ENCODE results near the gene KPNB1.

Gene KPNB1

DNA sequence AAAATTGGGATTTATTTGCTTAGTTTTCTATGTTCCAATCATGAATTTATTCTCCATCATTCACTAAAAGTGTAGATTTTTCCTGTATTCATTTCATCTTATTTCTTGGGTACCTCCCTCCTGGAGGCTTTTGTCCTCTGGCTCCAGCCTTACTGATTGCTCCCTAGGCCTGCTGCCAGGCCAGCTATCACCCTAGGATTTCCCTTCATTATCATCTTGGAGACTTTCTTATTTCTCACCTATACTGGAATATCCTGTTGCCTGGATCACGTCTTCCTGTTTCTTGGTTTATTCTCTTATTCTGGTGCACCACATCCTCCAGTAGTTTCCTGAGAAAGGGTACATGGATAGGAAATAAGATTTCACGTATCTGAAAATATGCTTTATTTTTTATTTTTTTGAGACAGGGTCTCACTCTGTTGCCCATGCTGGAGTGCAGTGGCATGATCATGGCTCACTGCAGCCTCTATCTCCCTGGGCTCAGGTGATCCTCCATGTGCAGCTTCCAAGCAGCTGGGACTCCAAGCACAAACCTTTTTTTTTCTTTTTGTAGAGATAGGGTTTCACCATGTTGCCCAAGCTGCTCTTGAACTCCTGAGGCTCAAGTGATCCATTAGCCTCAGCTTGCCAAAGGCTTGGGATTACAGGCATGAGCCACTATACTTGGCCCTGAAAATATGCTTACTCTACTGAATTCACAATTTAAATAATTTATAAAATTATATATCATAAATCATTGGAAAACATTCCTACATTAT lies 13.3 kb upstream of the KPNB1 start:
- ChIA-PET CTCF (interaction anchor here (1.4 to 3.8 kb wide), 2 partner anchors 13 to 21 kb away, joined by 3 to 14 read pairs; partner anchors contain the start of gene KPNB1), POLR2A (no interaction called here)
- Histone ChIP-seq H3K4me3 (ENCODE audit: control insufficient read depth in 1 of 7, extremely low read depth in 1 of 7, insufficient read depth in 4 of 7, low read depth in 2 of 7, low read length in 6 of 7) (no peak overlapping the region), H3K27me3 (replicated peaks in 2 of 5; ENCODE audit: control insufficient read depth in 4 of 5, insufficient read depth in 5 of 5, low read length in 4 of 5) (no peaks in the 10 kb centered on the region), H3K9me3 (ENCODE audit: control extremely low read depth in 1 of 5, control insufficient read depth in 4 of 5, insufficient read depth in 2 of 5, low read depth in 1 of 5, low read length in 4 of 5) (no peaks in the 10 kb centered on the region), H3K36me3 (ENCODE audit: control insufficient read depth in 4 of 4, insufficient read depth in 4 of 4, low read length in 3 of 4) (peaks cover 0 to 4% (median 0%) of the 10 kb centered on the region in 4 experiments), H3K4me1 (ENCODE audit: control extremely low read depth in 1 of 4, control insufficient read depth in 4 of 4, insufficient read depth in 4 of 4, low read length in 3 of 4) (peaks cover 0 to 5% (median 4%) of the 10 kb centered on the region in 4 experiments), H3K27ac (ENCODE audit: insufficient read depth in 1 of 2, low read depth in 1 of 2, low read length in 2 of 2, poor library complexity in 1 of 2, severe bottlenecking in 2 of 2) (no peak overlapping the region)
- no peak for DNase-seq
- WGBS (ENCODE audit: insufficient coverage): no CpG with 5 or more reads among the region's 2 CpGs

DNA sequence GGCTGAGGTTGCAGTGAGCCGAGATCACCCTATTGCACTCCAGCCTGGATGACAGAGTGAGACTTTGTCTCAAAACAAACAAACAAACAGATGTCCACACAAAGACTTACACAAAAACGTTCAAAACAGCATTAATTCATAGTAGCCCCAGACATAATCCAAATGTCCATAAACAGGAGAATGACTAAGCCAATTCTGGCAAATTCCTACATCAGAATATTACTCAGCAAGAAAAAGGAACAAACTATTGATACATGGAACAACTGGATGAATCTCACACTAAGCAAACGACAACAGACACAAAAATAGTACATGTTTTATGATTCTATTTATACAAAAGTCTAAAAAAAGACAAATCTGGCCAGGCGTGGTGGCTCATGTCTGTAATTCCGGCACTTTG lies 10.8 kb upstream of the KPNB1 start:
- DNase-seq: no peak
- Histone ChIP-seq H3K4me3 (ENCODE audit: control insufficient read depth in 1 of 7, extremely low read depth in 1 of 7, insufficient read depth in 4 of 7, low read depth in 2 of 7, low read length in 6 of 7) (no peak overlapping the region), H3K27ac (ENCODE audit: insufficient read depth in 1 of 2, low read depth in 1 of 2, low read length in 2 of 2, poor library complexity in 1 of 2, severe bottlenecking in 2 of 2) (no peak overlapping the region), H3K27me3 (replicated peaks in 2 of 5; ENCODE audit: control insufficient read depth in 4 of 5, insufficient read depth in 5 of 5, low read length in 4 of 5) (no peaks in the 10 kb centered on the region), H3K9me3 (ENCODE audit: control extremely low read depth in 1 of 5, control insufficient read depth in 4 of 5, insufficient read depth in 2 of 5, low read depth in 1 of 5, low read length in 4 of 5) (no peaks in the 10 kb centered on the region), H3K36me3 (ENCODE audit: control insufficient read depth in 4 of 4, insufficient read depth in 4 of 4, low read length in 3 of 4) (peaks cover 0 to 4% (median 0%) of the 10 kb centered on the region in 4 experiments), H3K4me1 (ENCODE audit: control extremely low read depth in 1 of 4, control insufficient read depth in 4 of 4, insufficient read depth in 4 of 4, low read length in 3 of 4) (peaks cover 0 to 5% (median 4%) of the 10 kb centered on the region in 4 experiments)
- POLR2A ChIA-PET: no interaction called here
- 90% methylated on average over 2 of the region's 5 CpGs for WGBS (ENCODE audit: insufficient coverage)
- CTCF ChIA-PET: no interaction called here

DNA sequence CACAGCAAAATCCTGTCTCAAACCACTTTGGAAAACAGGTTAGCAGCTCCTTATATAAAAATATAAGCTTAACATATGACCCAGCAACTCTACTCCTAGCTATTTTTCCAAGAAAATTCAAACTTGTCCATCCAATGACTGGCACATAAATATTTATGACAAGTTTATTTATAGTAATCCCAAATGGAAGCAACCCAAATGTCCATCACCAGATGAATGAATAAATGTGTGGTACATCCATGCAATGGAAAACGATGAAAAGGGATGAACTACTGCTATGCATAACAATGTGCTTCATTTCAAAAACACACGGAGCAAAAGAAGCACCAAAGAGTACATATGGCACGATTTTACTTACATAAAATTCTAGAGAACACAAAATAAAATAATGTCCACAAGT lies 9.6 kb upstream of the KPNB1 start:
- peaks cover 0 to 5% (median 3%) of the 10 kb centered on the region in 4 experiments for H3K4me1 ChIP-seq (ENCODE audit: control extremely low read depth in 1 of 4, control insufficient read depth in 4 of 4, insufficient read depth in 4 of 4, low read length in 3 of 4)
- ChIA-PET CTCF (interaction anchor here (1.0 kb wide), 1 partner anchor 22 kb away, joined by 3 read pairs; no protein-coding TSS in a partner anchor), POLR2A (no interaction called here)
- H3K4me3 ChIP-seq (ENCODE audit: control insufficient read depth in 1 of 7, extremely low read depth in 1 of 7, insufficient read depth in 4 of 7, low read depth in 2 of 7, low read length in 6 of 7): no peak overlapping the region
- DNase-seq: no peak
- WGBS (ENCODE audit: insufficient coverage): no CpG with 5 or more reads among the region's 3 CpGs
- no peaks in the 10 kb centered on the region for H3K9me3 ChIP-seq (ENCODE audit: control extremely low read depth in 1 of 5, control insufficient read depth in 4 of 5, insufficient read depth in 2 of 5, low read depth in 1 of 5, low read length in 4 of 5)
- H3K27me3 ChIP-seq (replicated peaks in 2 of 5; ENCODE audit: control insufficient read depth in 4 of 5, insufficient read depth in 5 of 5, low read length in 4 of 5): no peaks in the 10 kb centered on the region
- no peak overlapping the region for H3K27ac ChIP-seq (ENCODE audit: insufficient read depth in 1 of 2, low read depth in 1 of 2, low read length in 2 of 2, poor library complexity in 1 of 2, severe bottlenecking in 2 of 2)
- peaks cover 0 to 4% (median 0%) of the 10 kb centered on the region in 4 experiments for H3K36me3 ChIP-seq (ENCODE audit: control insufficient read depth in 4 of 4, insufficient read depth in 4 of 4, low read length in 3 of 4)

DNA sequence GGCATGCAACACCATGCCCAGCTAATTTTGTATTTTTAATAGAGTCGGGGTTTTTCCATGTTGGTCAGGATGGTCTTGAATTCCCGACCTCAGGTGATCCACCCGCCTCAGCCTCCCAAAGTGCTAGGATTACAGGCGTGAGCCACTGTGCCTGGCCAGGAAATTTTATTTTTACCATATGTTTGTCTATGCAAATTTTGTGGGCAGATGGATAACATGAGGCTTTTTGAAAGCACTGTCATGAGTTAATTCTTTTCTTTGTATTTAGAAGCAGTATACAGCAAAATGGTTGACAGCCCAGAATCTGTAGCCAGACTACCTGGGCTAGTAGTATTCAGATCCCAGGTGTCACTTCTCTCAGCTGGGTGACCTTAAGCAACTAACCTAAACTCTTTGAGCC lies 8.5 kb upstream of the KPNB1 start:
- Histone ChIP-seq H3K27me3 (replicated peaks in 2 of 5; ENCODE audit: control insufficient read depth in 4 of 5, insufficient read depth in 5 of 5, low read length in 4 of 5) (no peaks in the 10 kb centered on the region), H3K4me3 (ENCODE audit: control insufficient read depth in 1 of 7, extremely low read depth in 1 of 7, insufficient read depth in 4 of 7, low read depth in 2 of 7, low read length in 6 of 7) (no peak overlapping the region), H3K9me3 (ENCODE audit: control extremely low read depth in 1 of 5, control insufficient read depth in 4 of 5, insufficient read depth in 2 of 5, low read depth in 1 of 5, low read length in 4 of 5) (no peaks in the 10 kb centered on the region), H3K27ac (ENCODE audit: insufficient read depth in 1 of 2, low read depth in 1 of 2, low read length in 2 of 2, poor library complexity in 1 of 2, severe bottlenecking in 2 of 2) (no peak overlapping the region), H3K4me1 (ENCODE audit: control extremely low read depth in 1 of 4, control insufficient read depth in 4 of 4, insufficient read depth in 4 of 4, low read length in 3 of 4) (peaks cover 0 to 5% (median 3%) of the 10 kb centered on the region in 4 experiments), H3K36me3 (ENCODE audit: control insufficient read depth in 4 of 4, insufficient read depth in 4 of 4, low read length in 3 of 4) (no peaks in the 10 kb centered on the region)
- 80% methylated on average over 1 of the region's 4 CpGs for WGBS (ENCODE audit: insufficient coverage)
- DNase-seq: no peak
- POLR2A ChIA-PET: no interaction called here
- CTCF ChIA-PET: no interaction called here

DNA sequence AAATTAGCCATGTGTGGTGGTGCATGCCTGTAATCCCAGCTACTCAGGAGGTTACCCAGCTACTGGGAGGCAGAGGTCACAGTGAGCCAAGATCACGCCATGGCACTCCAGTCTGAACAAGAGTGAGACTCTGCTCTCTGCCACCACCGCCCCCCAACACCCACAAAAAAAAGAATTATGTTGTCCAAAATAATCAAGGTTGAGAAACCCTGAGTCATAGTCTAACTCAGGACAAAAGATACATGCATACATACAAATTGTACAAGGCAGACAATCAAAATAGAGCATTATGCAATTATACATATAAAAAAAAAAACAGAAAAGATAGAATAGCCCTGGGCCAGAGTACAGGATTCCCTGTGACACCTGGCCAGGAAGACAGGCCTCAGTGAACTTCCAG lies 6.6 kb upstream of the KPNB1 start:
- Histone ChIP-seq H3K4me3 (ENCODE audit: control insufficient read depth in 1 of 7, extremely low read depth in 1 of 7, insufficient read depth in 4 of 7, low read depth in 2 of 7, low read length in 6 of 7) (no peak overlapping the region), H3K27me3 (replicated peaks in 2 of 5; ENCODE audit: control insufficient read depth in 4 of 5, insufficient read depth in 5 of 5, low read length in 4 of 5) (no peaks in the 10 kb centered on the region), H3K9me3 (ENCODE audit: control extremely low read depth in 1 of 5, control insufficient read depth in 4 of 5, insufficient read depth in 2 of 5, low read depth in 1 of 5, low read length in 4 of 5) (no peaks in the 10 kb centered on the region), H3K27ac (ENCODE audit: insufficient read depth in 1 of 2, low read depth in 1 of 2, low read length in 2 of 2, poor library complexity in 1 of 2, severe bottlenecking in 2 of 2) (no peak overlapping the region), H3K4me1 (ENCODE audit: control extremely low read depth in 1 of 4, control insufficient read depth in 4 of 4, insufficient read depth in 4 of 4, low read length in 3 of 4) (peaks cover 3 to 12% (median 5%) of the 10 kb centered on the region in 4 experiments), H3K36me3 (ENCODE audit: control insufficient read depth in 4 of 4, insufficient read depth in 4 of 4, low read length in 3 of 4) (no peaks in the 10 kb centered on the region)
- CTCF ChIA-PET: interaction anchor here (0.6 to 0.7 kb wide), 2 partner anchors 30 to 230 kb away, joined by 3 read pairs; no protein-coding TSS in a partner anchor
- DNase-seq: no peak
- POLR2A ChIA-PET: no interaction called here
- WGBS (ENCODE audit: insufficient coverage): 100% methylated on average over 1 of the region's 2 CpGs

DNA sequence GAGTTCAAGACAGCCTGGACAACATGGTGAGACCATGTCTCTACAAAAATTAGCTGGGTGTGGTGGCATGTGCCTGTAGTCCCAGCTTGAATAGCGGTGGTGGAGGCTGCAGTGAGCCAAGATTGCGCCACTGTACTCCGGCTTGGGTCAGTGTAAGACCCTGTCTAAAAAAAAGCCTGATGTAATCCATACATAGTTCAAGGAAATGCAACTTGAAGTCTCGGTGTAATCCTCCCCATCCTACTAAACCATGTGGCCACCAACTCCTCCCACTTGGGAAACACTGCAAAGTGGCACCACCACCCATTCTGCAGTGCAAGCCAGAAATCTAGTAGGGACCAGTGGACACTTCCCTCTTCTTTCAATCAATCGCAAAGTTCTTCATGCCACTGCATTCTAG lies 5.4 kb upstream of the KPNB1 start:
- Histone ChIP-seq H3K36me3 (ENCODE audit: control insufficient read depth in 4 of 4, insufficient read depth in 4 of 4, low read length in 3 of 4) (no peaks in the 10 kb centered on the region), H3K27ac (ENCODE audit: insufficient read depth in 1 of 2, low read depth in 1 of 2, low read length in 2 of 2, poor library complexity in 1 of 2, severe bottlenecking in 2 of 2) (no peak overlapping the region), H3K4me1 (ENCODE audit: control extremely low read depth in 1 of 4, control insufficient read depth in 4 of 4, insufficient read depth in 4 of 4, low read length in 3 of 4) (peaks cover 4 to 22% (median 13%) of the 10 kb centered on the region in 4 experiments), H3K4me3 (ENCODE audit: control insufficient read depth in 1 of 7, extremely low read depth in 1 of 7, insufficient read depth in 4 of 7, low read depth in 2 of 7, low read length in 6 of 7) (no peak overlapping the region), H3K9me3 (ENCODE audit: control extremely low read depth in 1 of 5, control insufficient read depth in 4 of 5, insufficient read depth in 2 of 5, low read depth in 1 of 5, low read length in 4 of 5) (no peaks in the 10 kb centered on the region), H3K27me3 (replicated peaks in 2 of 5; ENCODE audit: control insufficient read depth in 4 of 5, insufficient read depth in 5 of 5, low read length in 4 of 5) (no peaks in the 10 kb centered on the region)
- 97% methylated on average over 5 of the region's 5 CpGs for WGBS (ENCODE audit: insufficient coverage)
- CTCF ChIA-PET: no interaction called here
- DNase-seq: no peak
- POLR2A ChIA-PET: no interaction called here

DNA sequence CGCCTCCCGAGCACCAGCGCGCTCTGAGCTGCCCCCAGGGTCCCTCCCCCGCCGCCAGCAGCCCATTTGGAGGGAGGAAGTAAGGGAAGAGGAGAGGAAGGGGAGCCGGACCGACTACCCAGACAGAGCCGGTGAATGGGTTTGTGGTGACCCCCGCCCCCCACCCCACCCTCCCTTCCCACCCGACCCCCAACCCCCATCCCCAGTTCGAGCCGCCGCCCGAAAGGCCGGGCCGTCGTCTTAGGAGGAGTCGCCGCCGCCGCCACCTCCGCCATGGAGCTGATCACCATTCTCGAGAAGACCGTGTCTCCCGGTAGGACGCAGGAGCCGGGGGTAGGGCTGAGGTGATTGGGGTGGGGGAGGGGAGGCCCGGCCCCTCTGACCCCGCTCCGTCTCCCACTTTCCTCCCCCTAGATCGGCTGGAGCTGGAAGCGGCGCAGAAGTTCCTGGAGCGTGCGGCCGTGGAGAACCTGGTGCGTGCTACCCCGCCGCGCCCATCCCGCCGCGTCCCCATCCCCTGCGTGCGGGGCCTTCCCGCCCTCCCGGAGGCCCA lies 329 bp downstream of the KPNB1 start:
- WGBS (ENCODE audit: insufficient coverage): no CpG with 5 or more reads among the region's 48 CpGs
- CTCF ChIA-PET: interaction anchor here (1.0 to 8.4 kb wide), 4 partner anchors 13 to 107 kb away, joined by 3 to 56 read pairs (median 4); no protein-coding TSS in a partner anchor
- peaks cover 21 to 44% (median 36%) of the 10 kb centered on the region in 4 experiments for H3K4me1 ChIP-seq (ENCODE audit: control extremely low read depth in 1 of 4, control insufficient read depth in 4 of 4, insufficient read depth in 4 of 4, low read length in 3 of 4)

More for the DNA sequence above, 329 bp downstream of the KPNB1 start:
- H3K9me3 ChIP-seq (ENCODE audit: control extremely low read depth in 1 of 5, control insufficient read depth in 4 of 5, insufficient read depth in 2 of 5, low read depth in 1 of 5, low read length in 4 of 5): no peaks in the 10 kb centered on the region
- peaks cover 6 to 37% (median 21%) of the 10 kb centered on the region in 4 experiments for H3K36me3 ChIP-seq (ENCODE audit: control insufficient read depth in 4 of 4, insufficient read depth in 4 of 4, low read length in 3 of 4)
- H3K27me3 ChIP-seq (replicated peaks in 2 of 5; ENCODE audit: control insufficient read depth in 4 of 5, insufficient read depth in 5 of 5, low read length in 4 of 5): no peaks in the 10 kb centered on the region
- H3K4me3 ChIP-seq (ENCODE audit: control insufficient read depth in 1 of 7, extremely low read depth in 1 of 7, insufficient read depth in 4 of 7, low read depth in 2 of 7, low read length in 6 of 7): peak overlapping the region; percentile 66 to 91 (median 81)
- POLR2A ChIA-PET: interaction anchor here (0.5 to 1.0 kb wide), 3 partner anchors 30 to 538 kb away, joined by 4 to 5 read pairs (median 4); no protein-coding TSS in a partner anchor
- peak; percentile 60 to 82 (median 76) for DNase-seq
- H3K27ac ChIP-seq (ENCODE audit: insufficient read depth in 1 of 2, low read depth in 1 of 2, low read length in 2 of 2, poor library complexity in 1 of 2, severe bottlenecking in 2 of 2): peak overlapping the region in 1 of 2 experiments; percentile 61

Data from common myeloid progenitor, CD34-positive (primary cell).